ENCODE measurements around the gene M1AP.

The M1AP gene

DNA sequence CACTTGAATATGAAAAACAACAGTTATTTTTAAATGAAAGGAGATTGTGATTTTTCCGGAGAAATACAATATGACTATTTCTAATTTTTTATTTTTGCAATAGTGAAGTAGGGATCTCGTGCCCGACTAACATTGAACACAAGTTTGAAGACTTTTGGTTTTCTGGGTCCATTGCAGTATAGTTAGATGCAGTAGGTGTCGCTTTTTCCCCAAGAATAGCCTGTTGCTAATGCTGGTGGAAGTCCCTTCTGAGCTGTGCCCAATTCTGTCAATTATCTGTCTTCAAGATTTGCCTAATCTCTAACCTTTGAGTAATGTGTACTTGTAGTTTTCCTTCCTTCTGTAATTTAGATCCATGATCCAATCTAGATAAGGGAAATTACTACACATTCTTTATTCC, 42.4 kb upstream of the M1AP start:
- TF ChIP-seq, protein P1, sequence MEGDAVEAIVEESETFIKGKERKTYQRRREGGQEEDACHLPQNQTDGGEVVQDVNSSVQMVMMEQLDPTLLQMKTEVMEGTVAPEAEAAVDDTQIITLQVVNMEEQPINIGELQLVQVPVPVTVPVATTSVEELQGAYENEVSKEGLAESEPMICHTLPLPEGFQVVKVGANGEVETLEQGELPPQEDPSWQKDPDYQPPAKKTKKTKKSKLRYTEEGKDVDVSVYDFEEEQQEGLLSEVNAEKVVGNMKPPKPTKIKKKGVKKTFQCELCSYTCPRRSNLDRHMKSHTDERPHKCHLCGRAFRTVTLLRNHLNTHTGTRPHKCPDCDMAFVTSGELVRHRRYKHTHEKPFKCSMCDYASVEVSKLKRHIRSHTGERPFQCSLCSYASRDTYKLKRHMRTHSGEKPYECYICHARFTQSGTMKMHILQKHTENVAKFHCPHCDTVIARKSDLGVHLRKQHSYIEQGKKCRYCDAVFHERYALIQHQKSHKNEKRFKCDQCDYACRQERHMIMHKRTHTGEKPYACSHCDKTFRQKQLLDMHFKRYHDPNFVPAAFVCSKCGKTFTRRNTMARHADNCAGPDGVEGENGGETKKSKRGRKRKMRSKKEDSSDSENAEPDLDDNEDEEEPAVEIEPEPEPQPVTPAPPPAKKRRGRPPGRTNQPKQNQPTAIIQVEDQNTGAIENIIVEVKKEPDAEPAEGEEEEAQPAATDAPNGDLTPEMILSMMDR (IDR thresholded peaks at IDR 0.05; ENCODE audit: insufficient read depth, low read depth, low read length, missing control alignments) = peak; percentile 82
- H3K4me3 ChIP-seq (ENCODE audit: low read length) = no peak overlapping the region
- peak; percentile 79 for DNase-seq (ENCODE audit: low read depth)

DNA sequence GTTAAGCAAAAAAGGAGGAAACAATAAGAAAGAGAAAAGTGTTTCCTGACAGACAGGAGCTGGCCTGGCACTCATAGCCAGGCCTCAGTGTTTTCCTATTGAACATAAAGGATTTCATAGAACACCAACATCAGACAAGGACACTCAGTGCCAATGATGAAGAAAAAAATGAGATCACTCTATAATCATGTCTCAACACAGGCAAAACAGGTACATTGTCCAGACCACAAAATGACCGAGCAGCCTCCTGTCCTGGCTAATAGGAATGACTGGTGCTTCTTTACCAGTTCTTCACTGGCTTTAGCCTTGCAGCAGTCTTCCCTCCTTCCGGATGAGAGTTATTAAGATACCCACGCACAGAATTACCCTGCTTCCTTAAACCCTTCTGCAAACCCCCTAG, 41.5 kb upstream of the M1AP start:
- TF ChIP-seq, protein P1 (IDR thresholded peaks at IDR 0.05; ENCODE audit: insufficient read depth, low read depth, low read length, missing control alignments) = no peak
- H3K4me3 ChIP-seq (ENCODE audit: low read length) = no peak overlapping the region
- peak; percentile 64 for DNase-seq (ENCODE audit: low read depth)

DNA sequence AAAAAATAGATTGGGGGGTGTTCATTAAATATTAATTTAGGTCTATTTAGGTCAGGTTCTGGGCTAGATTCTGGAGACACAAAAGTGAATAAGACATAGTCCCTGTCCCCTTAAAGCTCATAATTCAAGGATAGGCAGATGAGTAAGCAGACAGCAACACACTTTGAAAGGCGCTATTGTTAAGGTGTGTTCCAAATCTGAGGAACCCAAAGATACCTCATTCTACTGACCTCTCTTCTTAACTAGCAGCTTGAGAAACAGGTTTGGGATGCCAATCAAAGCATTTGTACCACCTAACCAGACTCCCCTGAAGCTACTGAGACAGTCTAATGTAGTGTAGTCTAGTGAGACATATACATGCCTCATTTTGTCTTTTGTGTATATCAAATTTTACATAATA, 40.8 kb upstream of the M1AP start:
- TF ChIP-seq, protein P1 (IDR thresholded peaks at IDR 0.05; ENCODE audit: insufficient read depth, low read depth, low read length, missing control alignments) = no peak
- DNase-seq (ENCODE audit: low read depth) = peak; percentile 55
- H3K4me3 ChIP-seq (ENCODE audit: low read length) = no peak overlapping the region

DNA sequence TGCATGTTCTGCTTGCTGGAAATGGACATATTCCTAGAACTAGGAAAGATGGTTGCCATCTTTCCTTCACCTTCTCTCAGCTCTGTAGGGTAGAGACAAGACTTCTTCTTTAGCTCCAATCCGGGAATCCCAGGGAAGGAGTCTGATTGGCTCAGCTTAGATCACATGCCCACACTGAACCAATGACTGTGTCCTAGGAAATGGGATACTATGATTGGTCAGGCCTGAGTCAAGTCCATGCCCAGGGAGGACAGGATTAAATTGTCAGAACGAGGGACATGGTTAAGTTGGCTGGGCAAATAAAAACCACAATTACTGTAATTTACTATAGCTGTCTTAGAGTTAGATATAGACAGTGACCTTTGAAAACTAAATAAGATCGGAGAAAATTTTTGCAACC, 37.3 kb upstream of the M1AP start:
- TF ChIP-seq, protein P1 (IDR thresholded peaks at IDR 0.05; ENCODE audit: insufficient read depth, low read depth, low read length, missing control alignments) = no peak
- no peak for DNase-seq (ENCODE audit: low read depth)
- no peak overlapping the region for H3K4me3 ChIP-seq (ENCODE audit: low read length)

DNA sequence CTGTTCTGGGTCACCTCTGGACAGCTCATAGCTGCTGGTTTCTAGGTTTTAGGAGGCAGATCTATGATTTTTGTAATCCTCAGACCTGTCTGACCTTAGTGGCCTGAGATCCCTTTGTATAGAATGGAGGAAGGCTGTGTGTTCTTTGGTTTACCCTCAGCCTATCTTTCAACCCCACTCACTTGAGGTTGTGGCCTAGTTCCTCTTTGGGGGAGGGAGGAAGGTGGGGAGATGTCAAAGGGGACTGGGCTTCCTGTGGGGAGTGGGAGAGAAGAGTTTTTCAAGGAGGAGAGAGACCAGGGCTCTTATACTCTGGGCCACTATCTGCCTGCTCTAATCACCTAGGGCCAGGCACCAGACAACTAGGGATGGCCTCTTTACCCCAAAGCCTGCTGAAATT, 34.4 kb upstream of the M1AP start:
- no peak for DNase-seq (ENCODE audit: low read depth)
- TF ChIP-seq, protein P1 (IDR thresholded peaks at IDR 0.05; ENCODE audit: insufficient read depth, low read depth, low read length, missing control alignments) = no peak
- H3K4me3 ChIP-seq (ENCODE audit: low read length) = no peak overlapping the region

DNA sequence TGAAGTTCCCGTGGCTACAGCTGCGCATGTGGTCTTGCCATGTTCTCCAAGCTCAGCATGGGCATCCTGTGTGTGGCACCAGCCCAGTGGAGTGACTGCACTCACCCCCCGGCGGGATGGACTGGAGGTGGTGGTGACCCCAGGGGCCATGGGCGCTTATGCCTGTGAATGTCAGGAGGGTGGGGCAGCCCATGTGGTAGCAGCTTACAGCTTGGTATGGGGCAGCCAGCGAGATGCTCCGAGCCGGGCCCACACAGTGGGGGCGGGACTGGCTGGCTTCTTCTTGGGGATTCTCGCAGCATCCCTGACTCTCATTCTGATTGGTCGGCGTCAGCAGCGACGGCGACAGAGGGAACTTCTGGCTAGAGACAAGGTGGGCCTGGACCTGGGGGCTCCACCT, 31.5 kb upstream of the M1AP start:
- DNase-seq (ENCODE audit: low read depth) = no peak
- TF ChIP-seq, protein P1 (IDR thresholded peaks at IDR 0.05; ENCODE audit: insufficient read depth, low read depth, low read length, missing control alignments) = no peak
- no peak overlapping the region for H3K4me3 ChIP-seq (ENCODE audit: low read length)

DNA sequence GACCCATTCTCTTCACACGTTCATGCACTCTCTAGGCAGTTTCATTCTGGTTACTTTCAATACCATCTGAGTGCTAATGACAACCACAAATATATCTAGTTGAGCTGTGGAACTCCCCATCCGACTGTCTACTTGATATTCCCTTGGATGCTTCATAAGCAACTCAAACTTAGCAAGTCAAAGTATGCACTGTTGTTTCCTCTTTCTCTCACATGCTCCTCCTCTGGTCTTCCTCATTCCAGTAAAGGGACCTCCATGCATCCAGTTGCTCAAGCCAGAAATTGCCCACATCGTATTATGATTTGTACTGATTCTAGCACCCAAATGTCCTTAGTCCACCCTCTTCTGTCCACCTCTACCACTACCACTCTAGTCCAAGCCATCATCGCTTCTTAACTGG, 28.2 kb upstream of the M1AP start:
- DNase-seq (ENCODE audit: low read depth) = no peak
- TF ChIP-seq, protein P1 (IDR thresholded peaks at IDR 0.05; ENCODE audit: insufficient read depth, low read depth, low read length, missing control alignments) = no peak
- H3K4me3 ChIP-seq (ENCODE audit: low read length) = no peak overlapping the region

All from epithelial cell of esophagus (primary cell).